ENCODE measurements around the gene SMIM12. TPM values are rescaled to one million over a fixed set of nuclear protein-coding genes. Genes with fewer than 3 reads are reported as not detected.

SMIM12 gene
- polyA plus RNA-seq, 1 donor, result 34.8 TPM

DNA sequence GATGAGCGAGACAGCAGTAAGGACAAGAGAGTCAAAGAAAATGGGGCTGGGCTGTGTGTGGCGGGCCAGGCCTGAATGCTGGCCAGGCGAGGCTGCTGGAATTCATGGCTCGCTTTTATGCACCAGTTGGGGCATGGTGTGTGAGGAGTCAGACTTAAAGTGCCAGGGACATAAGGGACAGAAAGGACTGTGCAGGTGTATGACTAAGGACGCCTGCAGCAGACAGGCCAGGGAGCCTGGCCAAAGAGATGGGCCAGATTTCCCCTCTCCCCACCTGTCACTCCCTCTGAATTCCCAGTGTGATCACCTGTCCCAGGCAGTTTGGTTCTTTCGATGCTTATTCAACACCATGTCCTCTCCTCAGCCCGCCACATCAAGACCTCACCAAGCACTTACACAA is 16.9 kb upstream of the SMIM12 start:
- no peak for DNase-seq

DNA sequence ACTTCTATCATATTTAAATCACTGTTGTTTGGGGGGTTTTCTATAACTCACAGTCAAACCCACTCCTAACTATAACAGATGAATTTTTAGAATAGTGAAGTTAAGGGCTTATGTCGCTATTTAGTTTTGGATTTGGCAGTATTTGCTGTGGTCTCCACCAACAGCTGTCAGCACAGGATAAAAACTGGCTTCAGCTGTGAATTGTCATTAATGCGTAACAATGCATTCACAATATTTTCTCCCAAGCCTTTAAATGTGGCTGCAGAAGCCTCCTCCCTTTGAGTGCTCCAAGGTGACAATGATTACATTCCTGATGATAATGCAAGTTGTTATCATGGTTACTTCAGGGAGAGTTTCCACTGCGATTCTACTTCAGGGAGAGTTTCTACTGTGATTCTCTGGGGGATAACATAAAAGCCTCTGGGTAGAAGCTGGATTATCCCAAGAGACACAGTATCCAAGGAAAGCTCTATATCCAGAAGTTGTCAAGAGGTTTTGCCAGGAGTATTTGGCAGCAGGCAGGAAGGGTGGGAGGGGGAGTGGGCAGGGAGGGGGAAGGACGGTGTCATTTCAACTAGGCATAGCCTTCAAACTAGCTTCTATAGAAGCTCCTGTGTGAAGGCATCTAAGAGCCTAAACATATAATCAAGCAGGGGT is 14.9 kb upstream of the SMIM12 start:
- no peak for DNase-seq

DNA sequence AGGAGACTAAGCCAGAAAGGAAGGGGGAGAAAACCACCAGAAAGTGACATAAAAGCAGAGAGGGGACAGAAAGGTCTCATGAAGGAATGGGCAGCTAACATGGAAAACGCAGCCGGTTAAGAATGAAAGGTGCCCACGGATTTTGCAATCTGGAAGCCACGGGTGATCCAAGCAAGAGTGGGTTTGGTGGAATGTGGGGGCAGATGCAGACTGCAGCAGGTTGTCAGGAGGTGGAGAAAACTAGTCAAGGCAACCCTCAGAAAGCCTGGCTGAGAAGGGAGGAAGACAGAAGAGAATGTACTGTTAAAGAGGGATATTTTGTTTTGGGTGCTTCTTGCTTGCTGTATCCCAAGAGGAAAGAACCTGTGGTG is 12.6 kb upstream of the SMIM12 start:
- DNase-seq, result no peak

DNA sequence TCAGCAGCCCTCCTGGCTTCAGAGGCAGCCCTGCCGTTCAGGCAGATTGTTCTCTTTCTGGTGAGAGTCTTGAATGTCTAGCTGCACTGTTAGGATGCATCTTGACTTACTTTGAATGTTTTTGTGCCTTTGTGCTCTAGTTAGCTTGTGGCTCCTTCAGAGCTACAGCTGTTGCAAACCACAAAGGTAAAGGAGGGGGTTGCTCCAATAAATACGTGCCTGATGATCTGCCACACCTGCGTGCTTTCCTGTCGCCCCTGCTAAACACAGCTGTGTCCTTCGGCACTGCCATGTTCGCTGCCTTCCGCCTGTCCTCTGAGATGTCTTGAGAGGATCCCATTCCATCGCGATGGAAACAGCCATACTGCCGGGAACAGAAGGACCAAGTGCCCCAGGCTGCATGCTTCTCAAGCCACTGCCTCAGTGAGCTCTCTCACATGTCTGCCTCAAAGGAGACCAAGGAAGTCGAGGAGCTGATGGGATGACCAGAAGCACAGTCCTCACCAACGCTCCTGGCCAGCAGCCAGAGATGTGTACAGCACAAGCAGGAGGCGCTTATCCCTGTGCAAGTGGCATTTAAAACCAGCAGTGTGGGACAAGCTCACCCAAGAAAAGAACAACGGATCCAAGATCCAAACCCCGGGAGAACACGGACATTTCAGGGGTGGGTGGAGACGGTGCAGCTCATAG is 12.0 kb upstream of the SMIM12 start:
- no peak for DNase-seq

DNA sequence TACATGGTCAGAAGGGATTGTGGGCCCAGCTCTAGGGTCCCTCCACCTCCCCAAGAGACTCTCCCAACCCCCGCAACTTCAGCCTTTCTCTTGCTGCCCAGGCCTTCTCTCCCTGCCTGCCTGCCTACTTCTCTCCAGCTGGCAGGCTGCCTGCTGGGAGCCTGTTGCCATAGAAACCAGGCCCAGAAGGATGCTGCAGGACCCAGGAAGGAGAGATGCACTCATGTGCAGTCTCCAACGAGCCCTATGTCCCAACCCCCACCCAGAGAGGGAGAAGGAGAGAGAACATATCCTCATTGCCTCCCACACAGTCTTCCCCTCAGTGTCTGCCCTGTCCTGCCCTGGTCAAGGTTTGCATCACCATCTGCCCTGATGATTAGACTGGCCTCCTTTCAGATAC is 10.8 kb upstream of the SMIM12 start:
- DNase-seq, result no peak

DNA sequence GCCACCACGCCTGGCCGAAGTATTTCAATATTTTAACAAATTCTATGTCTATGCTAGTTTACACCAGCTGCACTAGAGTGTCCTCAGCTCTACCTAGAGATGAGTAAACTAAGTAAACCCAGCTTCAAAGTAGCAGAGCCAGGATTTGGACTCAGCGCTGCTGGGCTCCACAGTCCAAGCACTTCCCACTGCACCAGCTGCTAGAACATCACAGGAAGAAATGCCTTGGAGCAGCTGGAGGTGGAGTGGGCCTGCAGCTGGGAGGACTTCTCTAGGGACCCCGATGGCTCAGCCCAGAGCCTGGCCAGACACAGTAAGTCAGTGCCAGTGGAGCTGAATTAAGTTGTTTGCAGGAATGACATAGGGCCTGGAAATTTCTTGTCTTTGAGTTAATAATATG is 10.2 kb upstream of the SMIM12 start:
- no peak for DNase-seq

DNA sequence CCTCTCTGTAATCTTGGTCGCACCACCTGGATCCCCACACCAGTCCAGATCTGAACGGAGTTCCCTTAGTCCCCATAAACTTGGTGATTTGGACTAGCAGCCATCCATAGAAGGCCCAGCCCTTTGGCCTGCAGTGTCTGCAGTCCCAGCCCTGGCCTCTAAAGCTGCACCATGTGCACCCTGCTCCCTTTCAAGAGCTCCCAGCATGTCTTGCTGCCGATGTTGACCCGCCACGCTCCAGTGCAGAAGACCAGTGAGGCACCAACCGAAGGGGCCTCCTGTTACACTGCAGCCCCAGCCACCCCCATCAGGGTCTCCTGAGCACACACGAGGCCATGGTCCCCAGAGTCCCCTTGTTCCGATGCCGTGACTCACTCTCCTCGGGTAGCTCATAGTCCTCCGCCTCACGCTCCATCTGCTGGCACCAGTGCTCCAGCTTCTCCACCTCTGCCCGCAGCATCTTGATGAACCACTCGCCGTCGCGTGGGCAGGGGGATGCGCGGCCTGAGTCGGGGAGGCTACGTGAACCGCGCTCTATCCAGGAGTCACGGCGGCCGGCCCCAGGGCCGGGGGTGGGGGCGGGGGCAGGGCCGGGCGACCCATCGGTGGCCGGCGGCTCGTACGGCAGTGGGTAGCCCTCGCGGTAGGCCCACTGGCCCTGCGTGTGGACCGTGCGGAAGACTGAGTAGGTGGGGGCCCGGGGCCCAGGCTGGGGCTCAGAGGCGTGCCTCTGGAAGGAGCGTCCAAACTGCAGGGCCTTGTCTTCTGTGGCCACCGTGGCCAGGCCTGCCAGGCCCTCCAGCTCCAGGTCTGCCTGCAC is 8.9 kb upstream of the SMIM12 start:
- DNase-seq, result no peak

DNA sequence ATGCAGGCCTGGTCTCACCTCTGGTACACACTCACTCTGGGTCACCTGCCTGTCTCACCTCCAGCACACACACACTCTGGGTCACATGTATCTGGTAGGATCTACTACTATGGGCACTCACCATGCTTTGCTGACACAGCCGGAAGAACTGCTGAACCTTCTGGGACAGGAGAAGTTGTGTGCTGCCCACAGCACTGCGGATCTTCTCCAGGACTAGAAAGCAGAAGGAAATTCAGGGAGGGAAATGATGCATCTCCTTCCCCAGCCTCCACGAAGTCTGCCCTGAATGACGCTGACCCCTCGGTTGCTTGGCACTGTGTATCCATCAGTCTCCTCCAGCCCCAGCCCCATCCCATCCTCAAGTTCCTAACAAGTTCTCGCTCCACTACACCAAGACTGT is 7.9 kb upstream of the SMIM12 start:
- no peak for DNase-seq

DNA sequence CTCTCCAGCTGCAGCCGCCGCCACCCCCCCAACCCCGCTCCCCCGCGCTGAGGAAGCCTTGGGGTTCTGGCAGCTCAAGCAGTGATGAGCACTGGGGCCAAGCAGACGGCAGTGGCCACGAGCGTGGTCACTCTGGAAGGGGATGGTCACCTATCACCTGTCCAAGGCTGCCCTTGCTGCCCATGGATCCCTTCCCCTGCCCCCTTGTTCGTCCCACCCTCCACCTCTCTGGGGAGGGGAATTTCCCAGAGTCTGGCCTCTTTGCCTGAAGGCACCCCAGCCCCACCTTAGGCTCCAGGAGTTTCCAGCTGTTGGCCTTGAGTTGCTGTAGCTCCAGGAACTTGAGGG is 7.2 kb upstream of the SMIM12 start:
- DNase-seq, result no peak

DNA sequence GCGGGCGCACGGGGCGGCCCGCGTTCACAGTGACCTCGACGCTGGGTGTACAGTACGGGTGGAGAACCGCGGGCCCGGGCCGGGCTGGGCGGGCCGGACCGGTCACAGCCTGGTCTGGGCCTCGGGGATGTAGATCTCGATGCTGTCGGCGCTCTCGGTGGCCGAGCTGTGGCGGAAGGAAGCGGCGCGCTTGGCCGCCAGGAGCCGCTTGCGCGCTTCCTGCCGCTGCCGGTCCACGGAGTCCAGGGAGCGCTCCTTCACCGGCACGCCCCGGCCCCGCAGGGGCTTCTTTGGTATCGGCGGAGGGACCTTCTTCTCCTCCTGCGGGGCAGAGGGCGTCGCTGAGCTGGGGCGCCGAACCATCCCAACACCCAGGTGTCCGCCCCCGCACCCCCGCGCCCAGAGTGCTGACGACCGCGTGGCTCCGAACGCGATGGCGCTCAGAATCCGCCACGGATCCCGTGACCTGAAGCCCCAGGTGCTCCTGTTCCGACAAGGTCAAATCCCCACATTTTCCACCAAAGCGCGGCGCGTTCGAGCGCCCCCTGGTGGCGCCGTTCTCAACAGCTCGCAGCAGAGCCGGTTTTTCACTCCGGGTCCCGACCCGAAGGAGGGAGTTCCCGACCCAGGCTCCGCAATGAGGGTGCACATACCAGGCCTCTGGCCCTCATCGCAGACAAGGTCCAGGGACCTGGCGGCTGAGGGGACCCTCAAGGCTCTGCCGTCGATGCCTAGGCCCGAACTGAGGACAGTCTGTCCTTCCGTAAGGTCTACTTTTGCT is 6.6 kb upstream of the SMIM12 start:
- DNase-seq, result peak; percentile 74

DNA sequence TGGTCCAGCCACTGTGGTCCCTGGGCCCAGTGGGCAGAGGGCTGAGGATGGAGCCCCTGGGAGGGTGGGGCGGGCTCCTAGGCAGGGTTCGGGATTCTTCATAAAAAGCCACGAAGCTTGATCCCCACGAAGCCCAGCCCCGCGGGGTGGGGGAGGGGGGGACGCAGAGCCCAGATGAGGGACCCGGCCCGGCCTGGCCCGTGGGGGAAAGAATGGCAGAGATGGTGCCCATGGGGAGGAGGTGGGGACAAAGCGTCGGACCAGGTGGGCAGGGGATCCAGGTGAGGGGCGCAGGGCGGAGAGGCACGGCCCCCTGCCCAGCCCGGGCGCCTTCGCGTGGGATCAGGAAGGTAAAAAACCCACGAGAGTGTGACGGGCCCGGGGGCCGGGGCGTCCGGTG is 6.0 kb upstream of the SMIM12 start:
- no peak for DNase-seq

DNA sequence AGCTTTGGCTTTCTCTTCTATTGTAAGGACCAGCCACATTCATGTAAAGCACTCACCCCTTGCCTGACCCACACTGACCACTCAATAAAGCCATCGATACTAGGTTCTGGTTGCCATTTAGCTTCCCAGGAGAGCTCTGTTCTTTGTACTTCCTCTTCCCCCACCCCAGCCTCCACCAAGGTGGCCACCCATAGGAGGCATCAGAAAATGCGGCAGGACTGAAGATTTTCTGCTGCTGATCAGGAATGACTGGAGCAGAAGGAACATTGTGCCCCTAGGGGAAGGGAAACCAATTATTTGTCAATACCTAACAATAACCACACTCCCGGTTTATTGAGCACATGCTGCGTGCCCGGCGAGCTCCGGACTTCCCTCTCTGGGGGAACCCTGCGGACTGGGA is 5.2 kb upstream of the SMIM12 start:
- DNase-seq, result no peak

DNA sequence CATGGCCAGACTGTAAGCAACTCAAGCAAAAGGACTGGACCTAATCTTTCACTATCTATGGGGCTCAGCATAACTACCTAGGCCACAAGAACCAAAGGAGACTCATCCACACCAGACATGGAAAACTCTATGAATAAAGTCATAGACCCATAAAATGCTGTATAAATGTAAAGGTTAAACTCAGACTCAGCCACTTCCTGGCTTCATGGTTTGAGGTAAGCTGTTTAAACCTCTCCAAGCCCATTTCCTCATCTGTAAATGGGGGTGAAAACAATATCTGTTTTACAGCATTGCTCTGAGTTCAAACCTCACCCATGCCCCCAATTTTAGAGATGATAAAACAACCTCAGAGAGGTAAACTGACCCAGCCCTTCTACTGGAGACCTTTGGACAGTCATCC is 4.0 kb upstream of the SMIM12 start:
- DNase-seq, result no peak

DNA sequence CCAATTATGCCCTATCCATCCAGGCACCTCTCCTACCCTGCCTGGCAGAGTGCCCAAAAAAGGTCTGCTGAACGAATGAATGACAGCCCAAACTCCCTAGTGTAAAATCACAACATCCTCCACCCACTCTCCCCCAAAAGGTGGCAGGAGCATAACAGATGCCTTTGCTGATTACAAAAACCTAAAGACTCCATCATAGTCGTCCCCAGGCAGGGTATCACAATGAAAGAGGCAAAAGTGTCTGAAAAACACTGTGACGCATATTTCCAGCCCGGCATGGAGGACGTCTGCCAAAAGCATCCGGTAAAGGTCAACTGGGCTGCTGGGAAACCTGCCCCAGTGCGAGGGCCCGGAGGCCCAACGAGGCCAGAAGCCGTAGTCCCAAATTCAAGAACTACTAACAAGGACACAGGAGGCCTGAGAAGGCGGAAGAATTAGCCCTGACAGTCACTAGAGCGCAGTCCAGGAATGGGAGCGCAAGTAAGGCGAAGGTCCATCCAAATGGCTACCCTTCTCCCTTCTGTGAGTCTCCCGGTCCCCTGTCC is 576 bp downstream of the SMIM12 start:
- DNase-seq, result no peak

DNA sequence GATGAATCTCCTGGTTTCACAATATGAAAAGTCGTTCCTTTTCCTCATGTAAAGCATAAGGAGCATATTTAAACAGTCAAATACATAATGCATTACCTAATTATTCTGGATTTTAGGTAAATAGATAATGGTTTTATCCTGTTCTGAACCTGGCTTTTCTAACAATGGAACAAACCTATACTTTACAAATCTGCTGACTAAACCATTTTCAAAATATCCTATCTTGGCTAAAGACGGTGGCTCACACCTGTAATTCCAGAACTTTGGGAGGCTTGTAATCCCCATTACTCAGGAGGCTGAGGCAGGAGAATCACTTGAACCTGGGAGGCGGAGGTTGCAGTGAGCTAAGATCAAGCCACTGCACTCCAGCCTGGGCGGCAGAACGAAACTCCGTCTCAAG is 2.9 kb downstream of the SMIM12 start:
- DNase-seq, result no peak

DNA sequence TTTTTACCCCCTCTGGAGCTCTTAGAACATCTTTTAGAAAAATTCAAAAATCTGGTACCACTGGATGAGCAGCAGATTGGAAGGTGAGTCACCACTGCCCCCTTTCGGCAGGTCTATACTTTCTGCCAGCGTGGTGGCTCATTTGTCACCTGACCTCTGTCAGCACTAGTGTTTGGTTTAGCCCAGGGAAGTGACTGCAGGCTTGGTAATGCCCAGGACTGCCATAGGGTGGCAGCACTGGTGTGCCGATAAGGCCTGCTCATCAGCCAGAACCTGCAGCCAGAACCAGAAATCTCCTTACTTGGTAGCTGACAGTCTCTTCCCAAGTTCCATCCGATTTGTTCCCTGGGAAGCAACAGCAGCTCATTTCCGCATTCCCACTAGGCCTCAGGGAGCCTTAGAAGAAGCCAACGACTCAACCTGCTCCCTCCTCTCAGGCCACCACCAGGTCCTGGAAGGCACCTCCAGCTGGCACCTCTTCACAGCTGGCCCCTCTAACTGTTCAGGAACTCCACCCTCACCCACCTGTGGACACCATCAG is 6.8 kb downstream of the SMIM12 start:
- DNase-seq, result peak; percentile 87

DNA sequence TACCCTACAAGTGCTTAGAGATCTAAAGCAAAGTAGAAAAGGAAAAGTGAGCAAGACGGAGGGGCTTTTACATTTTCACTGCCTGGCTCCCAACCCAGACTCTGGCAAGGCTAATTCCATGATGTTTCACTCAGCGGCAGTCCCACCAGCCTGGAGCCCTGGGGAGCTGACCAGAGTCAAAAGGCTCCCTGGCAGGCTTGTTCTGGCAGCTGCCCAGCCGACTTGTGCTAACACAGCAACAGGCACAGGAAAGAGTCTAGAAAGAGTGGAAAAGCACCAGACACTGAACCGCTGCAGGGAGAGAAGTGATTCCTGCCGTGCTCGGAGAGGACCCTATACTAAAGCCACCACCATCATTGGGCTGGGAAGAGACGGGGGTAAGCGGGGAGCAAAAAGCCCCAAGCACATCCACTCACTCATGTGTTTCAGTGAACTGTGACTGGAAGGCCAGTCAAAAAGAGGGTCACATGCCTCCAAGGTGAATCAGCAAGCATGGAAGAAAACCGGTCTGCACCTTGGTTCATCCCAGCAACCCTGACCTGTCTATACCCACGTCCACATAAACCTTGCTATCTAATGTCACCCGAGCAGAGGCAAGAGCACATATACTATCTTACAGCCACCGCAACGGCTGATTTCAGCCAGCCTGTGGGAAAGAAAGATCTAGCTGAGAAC is 8.0 kb downstream of the SMIM12 start:
- DNase-seq, result no peak

DNA sequence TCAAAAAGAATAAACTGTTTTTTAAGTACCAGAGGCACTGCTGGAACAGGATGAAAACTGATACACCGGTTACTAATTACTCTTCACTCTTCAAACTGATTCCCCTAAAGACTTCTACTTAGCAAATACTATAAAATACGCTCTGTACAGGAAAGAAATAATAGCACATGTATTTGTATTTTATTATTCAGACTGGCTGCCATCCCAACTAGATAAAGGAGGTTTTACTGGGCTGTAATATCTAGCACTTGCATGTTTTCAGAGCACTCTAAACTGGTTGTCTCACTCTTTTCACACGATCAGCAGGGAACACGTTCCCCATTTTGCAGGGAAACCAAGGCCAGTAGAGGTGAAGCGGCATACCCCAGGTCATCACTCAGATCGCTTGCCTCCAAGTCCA is 9.2 kb downstream of the SMIM12 start:
- DNase-seq, result no peak

DNA sequence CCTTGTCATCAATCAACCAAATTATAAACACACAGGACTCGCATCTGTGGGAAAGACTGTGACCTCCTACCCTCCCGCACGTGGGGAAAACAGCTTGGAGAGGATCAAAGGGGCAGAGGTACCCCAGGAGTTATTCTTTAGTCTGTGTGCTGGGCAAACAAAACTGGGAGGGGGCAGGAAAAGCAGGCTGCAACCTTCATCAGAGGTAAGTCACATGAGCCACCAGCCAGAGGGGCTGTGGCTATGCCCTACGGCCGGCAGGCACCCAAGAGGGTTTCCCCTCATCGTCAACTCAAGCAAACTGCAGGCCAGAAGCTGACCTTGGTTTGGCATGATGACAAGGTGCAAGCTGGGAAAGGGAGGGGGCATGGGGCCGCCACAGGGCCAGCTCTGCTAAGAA is 12.5 kb downstream of the SMIM12 start:
- DNase-seq, result no peak

DNA sequence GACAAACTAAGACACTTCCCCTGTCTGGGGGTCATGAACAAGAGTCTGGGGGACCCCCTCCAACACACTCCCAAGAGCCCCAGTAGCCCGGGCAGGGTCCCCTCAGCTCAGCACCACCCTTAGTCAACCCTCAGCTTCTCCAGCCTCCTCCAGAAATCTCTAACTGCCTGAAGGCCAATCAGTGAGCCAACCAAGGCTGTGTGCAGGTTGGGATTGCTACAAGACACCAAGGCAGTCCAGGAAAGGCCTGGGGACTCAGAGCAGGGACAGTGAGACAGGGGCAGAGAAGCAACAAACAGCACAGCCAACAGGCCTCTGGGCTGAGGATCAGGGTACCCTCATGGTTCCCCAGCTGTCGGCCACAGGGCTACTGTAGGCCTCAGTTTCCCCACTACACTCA is 13.3 kb downstream of the SMIM12 start:
- DNase-seq, result no peak

DNA sequence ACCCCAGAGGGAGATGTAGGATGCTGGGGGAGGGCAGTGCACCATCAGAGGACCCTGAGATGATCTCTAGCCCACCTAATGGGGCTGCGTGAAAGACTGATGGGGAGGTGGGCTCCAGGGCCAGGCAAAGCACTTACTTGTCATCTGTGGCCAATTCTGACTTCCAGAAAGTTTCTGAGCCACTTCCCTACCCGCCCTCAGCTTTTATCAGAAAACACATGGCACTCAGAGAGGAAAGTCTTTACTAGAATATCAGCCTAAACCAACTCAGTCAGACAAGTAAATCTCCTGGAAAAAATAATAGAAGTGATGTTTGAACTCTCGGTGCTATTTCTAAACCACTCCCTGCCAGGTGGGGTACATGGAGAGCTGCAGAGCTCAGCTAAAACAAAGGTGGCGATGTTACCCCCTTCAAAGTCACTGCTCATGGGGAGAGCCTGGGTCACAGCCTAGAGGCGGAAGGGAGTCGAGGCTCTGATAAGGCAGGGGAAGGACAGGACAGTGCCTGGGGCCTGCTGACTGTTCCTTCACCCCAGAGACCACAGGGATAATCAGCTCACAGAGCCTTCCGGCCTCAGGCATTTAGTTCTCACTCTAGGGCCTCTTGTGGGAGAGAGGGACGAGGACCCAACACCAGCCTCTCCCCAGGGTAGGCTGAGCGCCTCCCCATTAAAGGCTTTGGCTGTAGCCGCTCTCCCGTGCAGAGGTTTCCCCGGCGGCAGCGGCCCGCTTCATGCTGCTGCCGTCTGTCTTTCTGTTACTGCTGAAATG is 14.2 kb downstream of the SMIM12 start:
- DNase-seq, result no peak

Data from left kidney (tissue), 2 donors.